ENCODE results near the gene FAM107A.

- no peak for TF ChIP-seq CTCF (IDR thresholded peaks at IDR 0.05)
- no peak for TF ChIP-seq POLR2A (IDR thresholded peaks at IDR 0.05)
Measured at GRCh38 chr3:58562498-58562897, 14.7 kb downstream of the FAM107A start.
